WTC11 (cell line): ENCODE measurements around the gene CXorf65. TPM values are rescaled to one million over a fixed set of nuclear protein-coding genes. Genes with fewer than 3 reads are reported as not detected.

Source experiments
- ATAC-seq: fragments of 200-7000 bp; cut with Tn5 transposase; 2 replicates; pipeline ENCODE4 v1.10.0; 2021; ENCODE audit warnings: mild to moderate bottlenecking, moderate library complexity
- CTCF ChIA-PET: fragments of 300-600 bp; sonication (Branson Sonifier 250); formaldehyde crosslinking; loops from one replicate; lab custom pipeline; 2021; ENCODE audit warnings: antibody characterized with exemption; lab: Charles Lee
- POLR2A ChIA-PET: fragments of 350-600 bp; sonication (Branson Sonifier 250); formaldehyde crosslinking; loops from one replicate; lab custom pipeline; 2021; ENCODE audit warnings: antibody characterized with exemption; lab: Charles Lee
- DNase-seq: peaks from one replicate; pipeline ENCODE4 v3.0.0; 2021; ENCODE audit warnings: low spot score
- H3K27ac Mint-ChIP-seq: 2 replicates; pipeline ENCODE4 v1.8.0; 2021; ENCODE audit warnings: mixed read lengths
- H3K27me3 Mint-ChIP-seq: 2 replicates; pipeline ENCODE4 v1.8.0; 2021; ENCODE audit warnings: low read depth, mild to moderate bottlenecking, moderate library complexity, mixed read lengths
- H3K36me3 Mint-ChIP-seq: 2 replicates; pipeline ENCODE4 v1.8.0; 2021; ENCODE audit warnings: mixed read lengths
- H3K4me1 Mint-ChIP-seq: 2 replicates; pipeline ENCODE4 v1.8.0; 2022; ENCODE audit warnings: mixed read lengths
- H3K4me3 Mint-ChIP-seq: 2 replicates; pipeline ENCODE4 v1.8.0; 2021; ENCODE audit warnings: mild to moderate bottlenecking, moderate library complexity, mixed read lengths
- H3K9me3 Mint-ChIP-seq: 2 replicates; pipeline ENCODE4 v1.8.0; 2021; ENCODE audit warnings: mixed read lengths
- ATF2 ChIP-seq: sonication (generic); formaldehyde crosslinking; IDR thresholded peaks from 2 replicates; pipeline ENCODE4 v1.8.1; 2022; ENCODE audit warnings: low read depth, missing genetic modification reagents, borderline replicate concordance
- CTCF ChIP-seq: fragments of 200-600 bp; IDR thresholded peaks from 2 replicates; pipeline ENCODE4 v1.8.0; 2022; ENCODE audit warnings: antibody characterized with exemption
- E2F1 ChIP-seq: sonication (generic); formaldehyde crosslinking; IDR thresholded peaks from 2 replicates; pipeline ENCODE4 v1.8.0; 2022; ENCODE audit warnings: mild to moderate bottlenecking, missing genetic modification reagents
- ELF4 ChIP-seq: sonication (generic); formaldehyde crosslinking; IDR thresholded peaks from 2 replicates; pipeline ENCODE4 v1.8.1; 2022; ENCODE audit warnings: low read depth, mild to moderate bottlenecking, moderate library complexity, missing genetic modification reagents
- FOXJ3 ChIP-seq: sonication (generic); formaldehyde crosslinking; IDR thresholded peaks from 2 replicates; pipeline ENCODE4 v1.9.0; 2021; ENCODE audit warnings: missing genetic modification reagents, mild to moderate bottlenecking, borderline replicate concordance
- FOXK1 ChIP-seq: sonication (generic); formaldehyde crosslinking; IDR thresholded peaks from 2 replicates; pipeline ENCODE4 v1.8.0; 2022; ENCODE audit warnings: mild to moderate bottlenecking, moderate library complexity, missing genetic modification reagents
- FOXP1 ChIP-seq: sonication (generic); formaldehyde crosslinking; IDR thresholded peaks from 2 replicates; pipeline ENCODE4 v1.8.0; 2022; ENCODE audit warnings: missing genetic modification reagents, mild to moderate bottlenecking, moderate library complexity, borderline replicate concordance
- GTF2I ChIP-seq: fragments of 250-450 bp; sonication (Bioruptor Pico); conservative IDR thresholded peaks from 2 replicates; pipeline ENCODE4 v1.4.0; 2021; ENCODE audit warnings: mild to moderate bottlenecking
- HMGXB4 ChIP-seq: sonication (generic); formaldehyde crosslinking; IDR thresholded peaks from 2 replicates; pipeline ENCODE4 v1.8.1; 2023; ENCODE audit warnings: mild to moderate bottlenecking, moderate library complexity, missing genetic modification reagents
- IRF2 ChIP-seq: sonication (generic); formaldehyde crosslinking; IDR thresholded peaks from 2 replicates; pipeline ENCODE4 v1.8.0; 2022; ENCODE audit warnings: low read depth, missing genetic modification reagents, borderline replicate concordance
- JUN ChIP-seq: sonication (generic); formaldehyde crosslinking; IDR thresholded peaks from 2 replicates; pipeline ENCODE4 v1.8.0; 2023; ENCODE audit warnings: mild to moderate bottlenecking, missing genetic modification reagents
- MXD4 ChIP-seq: fragments of 250-450 bp; sonication (Bioruptor Pico); IDR thresholded peaks from 2 replicates; pipeline ENCODE4 v1.8.0; 2021; ENCODE audit warnings: mild to moderate bottlenecking, moderate library complexity, borderline replicate concordance
- MYBL2 ChIP-seq: sonication (generic); formaldehyde crosslinking; IDR thresholded peaks from 2 replicates; pipeline ENCODE4 v1.8.1; 2023; ENCODE audit warnings: mild to moderate bottlenecking, moderate library complexity, missing genetic modification reagents
- NFYB ChIP-seq: sonication (generic); formaldehyde crosslinking; conservative IDR thresholded peaks from 2 replicates; pipeline ENCODE4 v1.8.0; 2022; ENCODE audit warnings: low read depth, missing genetic modification reagents
- NR1H2 ChIP-seq: sonication (generic); formaldehyde crosslinking; IDR thresholded peaks from 2 replicates; pipeline ENCODE4 v1.9.0; 2021; ENCODE audit warnings: mild to moderate bottlenecking, moderate library complexity, missing genetic modification reagents
- NR3C1 ChIP-seq: sonication (generic); formaldehyde crosslinking; conservative IDR thresholded peaks from 2 replicates; pipeline ENCODE4 v1.8.1; 2023; ENCODE audit warnings: low read depth, mild to moderate bottlenecking, missing genetic modification reagents
- RELA ChIP-seq: sonication (generic); formaldehyde crosslinking; IDR thresholded peaks from 2 replicates; pipeline ENCODE4 v1.8.1; 2022; ENCODE audit warnings: missing genetic modification reagents, mild to moderate bottlenecking, borderline replicate concordance
- SMAD4 ChIP-seq: sonication (generic); formaldehyde crosslinking; IDR thresholded peaks from 2 replicates; pipeline ENCODE4 v1.8.0; 2022; ENCODE audit warnings: mild to moderate bottlenecking, missing genetic modification reagents
- USF1 ChIP-seq: sonication (generic); formaldehyde crosslinking; IDR thresholded peaks from 2 replicates; pipeline ENCODE4 v1.8.0; 2022; ENCODE audit warnings: mild to moderate bottlenecking, missing genetic modification reagents
- ZNF263 ChIP-seq: sonication (generic); formaldehyde crosslinking; IDR thresholded peaks from 2 replicates; pipeline ENCODE4 v1.8.1; 2022; ENCODE audit warnings: low read depth, mild to moderate bottlenecking, moderate library complexity, missing genetic modification reagents
- ZNF512 ChIP-seq: sonication (generic); formaldehyde crosslinking; IDR thresholded peaks from 2 replicates; pipeline ENCODE4 v1.8.1; 2022; ENCODE audit warnings: missing genetic modification reagents, borderline replicate concordance
- total RNA-seq: library from RNA; stranded (reverse); gene quantifications from 3 replicates; pipeline ENCODE4 v1.2.3, GENCODE V29; 2021
- TF ChIP-seq, protein P1 (sequence below): sonication (generic); formaldehyde crosslinking; IDR thresholded peaks from 2 replicates; pipeline ENCODE4 v1.8.0; 2022; ENCODE audit warnings: mild to moderate bottlenecking, missing genetic modification reagents

Gene CXorf65
- total RNA-seq, 1 experiment from 2014 or later, result not detected

- Mint-ChIP-seq H3K27me3 (peaks cover 71% of the 10 kb centered on the region), H3K4me1 (peaks cover 23% of the 10 kb centered on the region), H3K4me3 (no peak within 1 kb of the TSS), H3K36me3 (no peaks in the 10 kb centered on the region), H3K9me3 (no peaks in the 10 kb centered on the region), H3K27ac (no peak within 1 kb of the TSS)
- POLR2A ChIA-PET, result no interaction called here
- DNase-seq (no peak), ATAC-seq (no peak)
- no peak for TF ChIP-seq ZNF263
- no peak for TF ChIP-seq ATF2 (CRISPR knock-in tag)
- TF ChIP-seq NFYB (CRISPR knock-in tag), result no peak
- TF ChIP-seq RELA (CRISPR knock-in tag), result no peak
- TF ChIP-seq FOXK1 (CRISPR knock-in tag), result no peak
- TF ChIP-seq NR3C1, result no peak
- no peak for TF ChIP-seq MYBL2 (CRISPR knock-in tag)
- no peak for TF ChIP-seq FOXJ3 (CRISPR knock-in tag)
- TF ChIP-seq MXD4 (CRISPR knock-in tag), result no peak
- no peak for TF ChIP-seq NR1H2 (CRISPR knock-in tag)
- no peak for TF ChIP-seq E2F1 (CRISPR knock-in tag)
- no peak for TF ChIP-seq GTF2I (CRISPR knock-in tag)
- no peak for TF ChIP-seq JUN
- no peak for TF ChIP-seq ZNF512 (CRISPR knock-in tag)
- no peak for TF ChIP-seq ELF4 (CRISPR knock-in tag)
- CTCF ChIA-PET, result interaction anchor here (1.1 kb wide), 1 partner anchor 9 kb away, joined by 4 read pairs; no protein-coding TSS in a partner anchor
Observed at GRCh38 chrX:71111141-71111843, 4.8 kb upstream of the CXorf65 start, which contains the start of gene IL2RG. TSS of gene IL2RG (minus strand) at chrX:71111577. CDS start at chrX:71111539, 38 bp downstream.

DNA sequence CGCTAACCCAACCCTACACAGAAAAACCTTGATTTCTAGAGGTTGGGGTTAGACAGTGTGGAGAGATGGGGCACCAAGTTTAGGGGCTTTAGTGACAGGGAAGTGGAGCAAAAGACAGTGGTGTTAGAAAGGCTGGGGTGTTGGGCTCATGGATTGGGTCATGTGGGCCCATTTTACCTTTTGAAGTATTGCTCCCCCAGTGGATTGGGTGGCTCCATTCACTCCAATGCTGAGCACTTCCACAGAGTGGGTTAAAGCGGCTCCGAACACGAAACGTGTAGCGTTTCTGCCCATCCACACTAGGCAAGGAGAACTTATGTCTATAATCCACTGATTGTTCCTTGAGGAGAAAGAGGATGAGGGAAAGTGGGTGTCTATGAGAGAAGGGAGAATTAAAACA lies 2.5 kb upstream of the CXorf65 start:
- H3K27ac Mint-ChIP-seq, result no peak overlapping the region
- H3K4me3 Mint-ChIP-seq, result no peak overlapping the region
- no peaks in the 10 kb centered on the region for H3K9me3 Mint-ChIP-seq
- CTCF ChIA-PET, result no interaction called here
- H3K27me3 Mint-ChIP-seq, result peaks cover 53% of the 10 kb centered on the region
- peaks cover 31% of the 10 kb centered on the region for H3K4me1 Mint-ChIP-seq
- H3K36me3 Mint-ChIP-seq, result no peaks in the 10 kb centered on the region
- DNase-seq (no peak), ATAC-seq (no peak)
- POLR2A ChIA-PET, result no interaction called here
- TF ChIP-seq SMAD4 (CRISPR knock-in tag) (no peak), FOXP1 (CRISPR knock-in tag) (no peak), CTCF (no peak), IRF2 (no peak), USF1 (CRISPR knock-in tag) (no peak), HMGXB4 (CRISPR knock-in tag) (no peak)
- TF ChIP-seq, protein P1, sequence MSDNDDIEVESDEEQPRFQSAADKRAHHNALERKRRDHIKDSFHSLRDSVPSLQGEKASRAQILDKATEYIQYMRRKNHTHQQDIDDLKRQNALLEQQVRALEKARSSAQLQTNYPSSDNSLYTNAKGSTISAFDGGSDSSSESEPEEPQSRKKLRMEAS (CRISPR knock-in tag), result no peak
